ENCODE data around the gene SLC25A2. TPM values are rescaled to one million over a fixed set of nuclear protein-coding genes. Genes with fewer than 3 reads are reported as not detected.
A peak's percentile ranks its signal among the peaks of the same experiment; 100 is the strongest.

The SLC25A2 gene
- total and polyA plus RNA-seq, 2 experiments from 2014 or later, result 0.42 TPM; not detected in 1

GRCh38 chr5:141328231-141328630 is 24.4 kb upstream of the SLC25A2 start:
- no peaks in the 10 kb centered on the region for H3K27me3 ChIP-seq
- no peak overlapping the region for H3K27ac ChIP-seq
- no peak for DNase-seq (ENCODE audit: low read depth in 1 of 2, low spot score in 1 of 2)
- no peak for TF ChIP-seq CTCF (IDR thresholded peaks at IDR 0.05; ENCODE audit: low read depth, low read length)
- no peaks in the 10 kb centered on the region for H3K9me3 ChIP-seq (ENCODE audit: low read depth)
- H3K4me3 ChIP-seq, result no peak overlapping the region
- no peaks in the 10 kb centered on the region for H3K36me3 ChIP-seq
- no peaks in the 10 kb centered on the region for H3K4me1 ChIP-seq (ENCODE audit: low read depth)

GRCh38 chr5:141326088-141326854 is 22.4 kb upstream of the SLC25A2 start:
- Histone ChIP-seq H3K27ac (no peak overlapping the region), H3K4me1 (ENCODE audit: low read depth) (no peaks in the 10 kb centered on the region), H3K4me3 (no peak overlapping the region), H3K9me3 (ENCODE audit: low read depth) (no peaks in the 10 kb centered on the region), H3K36me3 (no peaks in the 10 kb centered on the region), H3K27me3 (no peaks in the 10 kb centered on the region)
- TF ChIP-seq CTCF (IDR thresholded peaks at IDR 0.05; ENCODE audit: low read depth, low read length), result peak; percentile 54
- DNase-seq (ENCODE audit: low read depth in 1 of 2, low spot score in 1 of 2), result peak; percentile 59 to 65

- TF ChIP-seq CTCF (IDR thresholded peaks at IDR 0.05; ENCODE audit: low read depth, low read length), result no peak
- Histone ChIP-seq H3K4me1 (ENCODE audit: low read depth) (no peaks in the 10 kb centered on the region), H3K27me3 (no peaks in the 10 kb centered on the region), H3K27ac (no peak overlapping the region), H3K9me3 (ENCODE audit: low read depth) (peaks cover 3% of the 10 kb centered on the region), H3K36me3 (peaks cover 18% of the 10 kb centered on the region), H3K4me3 (no peak overlapping the region)
- no peak for DNase-seq (ENCODE audit: low read depth in 1 of 2, low spot score in 1 of 2)
Measured at GRCh38 chr5:141322261-141322660, 18.4 kb upstream of the SLC25A2 start.

- peak within 1 kb of the TSS; percentile 99 for H3K27ac ChIP-seq
- H3K4me1 ChIP-seq (ENCODE audit: low read depth), result no peaks in the 10 kb centered on the region
- peaks cover 7% of the 10 kb centered on the region for H3K9me3 ChIP-seq (ENCODE audit: low read depth)
- no peaks in the 10 kb centered on the region for H3K27me3 ChIP-seq
- peak; percentile 96 for DNase-seq (ENCODE audit: low read depth in 1 of 2, low spot score in 1 of 2)
- H3K36me3 ChIP-seq, result peaks cover 21% of the 10 kb centered on the region
- peak; percentile 90 for TF ChIP-seq CTCF (IDR thresholded peaks at IDR 0.05; ENCODE audit: low read depth, low read length)
- H3K4me3 ChIP-seq, result peak within 1 kb of the TSS; percentile 74
Measured at GRCh38 chr5:141320225-141321169, 16.6 kb upstream of the SLC25A2 start, which contains the start of gene TAF7. TAF7 (minus strand) TSS chr5:141320784; CDS start chr5:141320044, 740 bp downstream.

GRCh38 chr5:141319699-141320098 is 15.8 kb upstream of the SLC25A2 start:
- H3K9me3 ChIP-seq (ENCODE audit: low read depth), result peaks cover 7% of the 10 kb centered on the region
- no peak for TF ChIP-seq CTCF (IDR thresholded peaks at IDR 0.05; ENCODE audit: low read depth, low read length)
- no peaks in the 10 kb centered on the region for H3K27me3 ChIP-seq
- DNase-seq (ENCODE audit: low read depth in 1 of 2, low spot score in 1 of 2), result no peak
- H3K4me3 ChIP-seq, result peak overlapping the region; percentile 74
- no peaks in the 10 kb centered on the region for H3K4me1 ChIP-seq (ENCODE audit: low read depth)
- H3K27ac ChIP-seq, result peak overlapping the region; percentile 99
- H3K36me3 ChIP-seq, result peaks cover 21% of the 10 kb centered on the region

Measured in cardiac muscle cell (in vitro differentiated cells and primary cell).